MM.1S (cell line): ENCODE results near the gene PLTP.
"Not testable (repeated sequence)": the region's sequence is repeated elsewhere in the genome, so short reads cannot be mapped to it uniquely, and the experiment has no call there.

ENCODE experiments used
- DNase-seq: peaks from one replicate; pipeline ENCODE4 v3.0.0-alpha.2; 2015
- H2AFZ ChIP-seq: fragments of 300-600 bp; sonication (generic); 2 replicates; pipeline ENCODE4 v1.6.0; 2016; ENCODE audit warnings: antibody characterized with exemption, low read length
- H3F3A ChIP-seq: fragments of 300-600 bp; sonication (generic); 2 replicates; pipeline ENCODE4 v1.6.1; 2016; ENCODE audit warnings: mild to moderate bottlenecking, antibody characterized with exemption, low read length, moderate library complexity, mixed read lengths; ENCODE audit not compliant: insufficient read depth
- H3K27ac ChIP-seq: fragments of 300-600 bp; sonication (generic); 2 replicates; pipeline ENCODE4 v1.5.1; 2016; ENCODE audit warnings: mild to moderate bottlenecking, low read length
- H3K27me3 ChIP-seq: fragments of 300-600 bp; sonication (generic); replicated peaks from 2 replicates; pipeline ENCODE4 v1.6.0; 2016; ENCODE audit warnings: low read length; ENCODE audit not compliant: insufficient read depth
- H3K36me3 ChIP-seq: fragments of 300-600 bp; sonication (generic); replicated peaks from 2 replicates; pipeline ENCODE4 v1.6.1; 2016; ENCODE audit warnings: mild to moderate bottlenecking, low read length, mixed read lengths; ENCODE audit not compliant: insufficient read depth
- H3K4me1 ChIP-seq: fragments of 300-600 bp; sonication (generic); 2 replicates; pipeline ENCODE4 v1.6.1; 2016; ENCODE audit warnings: low read length, mixed read lengths
- H3K4me2 ChIP-seq: fragments of 300-600 bp; sonication (generic); 2 replicates; pipeline ENCODE4 v1.6.0; 2016; ENCODE audit warnings: low read depth, low read length
- H3K4me3 ChIP-seq: fragments of 300-600 bp; sonication (generic); 2 replicates; pipeline ENCODE4 v1.5.1; 2016; ENCODE audit warnings: low read length, mixed read lengths
- H3K79me2 ChIP-seq: fragments of 300-600 bp; sonication (generic); 2 replicates; pipeline ENCODE4 v1.6.1; 2016; ENCODE audit warnings: mixed run types, low read length, mixed read lengths
- H3K9ac ChIP-seq: fragments of 300-600 bp; sonication (generic); 2 replicates; pipeline ENCODE4 v1.6.1; 2016; ENCODE audit warnings: low read length, mixed read lengths
- H3K9me2 ChIP-seq: fragments of 300-600 bp; sonication (generic); replicated peaks from 2 replicates; pipeline ENCODE4 v1.6.1; 2016; ENCODE audit warnings: mild to moderate bottlenecking, low read length, mixed read lengths; ENCODE audit not compliant: insufficient read depth
- H3K9me3 ChIP-seq: fragments of 300-600 bp; sonication (generic); replicated peaks from 2 replicates; pipeline ENCODE4 v1.6.1; 2016; ENCODE audit warnings: mild to moderate bottlenecking, low read length, mixed read lengths; ENCODE audit not compliant: insufficient read depth
- H4K20me1 ChIP-seq: fragments of 300-600 bp; sonication (generic); 2 replicates; pipeline ENCODE4 v1.6.1; 2016; ENCODE audit warnings: mild to moderate bottlenecking, low read length, moderate library complexity, mixed read lengths; ENCODE audit not compliant: insufficient read depth
- EZH2 ChIP-seq: fragments of 300-600 bp; sonication (generic); optimal IDR thresholded peaks from 2 replicates; pipeline ENCODE3; 2017; ENCODE audit warnings: low read depth, mild to moderate bottlenecking, antibody characterized with exemption, low read length, mixed read lengths
- EZH2phosphoT487 ChIP-seq: fragments of 300-600 bp; sonication (generic); IDR thresholded peaks from 2 replicates; pipeline ENCODE4 v1.6.1; 2018; ENCODE audit warnings: antibody characterized with exemption, low read length
- TF ChIP-seq, protein P1 (sequence below): fragments of 300-600 bp; sonication (generic); IDR thresholded peaks from 2 replicates; pipeline ENCODE4 v1.5.1; 2016; ENCODE audit warnings: antibody characterized with exemption, low read length, mixed read lengths

The PLTP gene

DNA sequence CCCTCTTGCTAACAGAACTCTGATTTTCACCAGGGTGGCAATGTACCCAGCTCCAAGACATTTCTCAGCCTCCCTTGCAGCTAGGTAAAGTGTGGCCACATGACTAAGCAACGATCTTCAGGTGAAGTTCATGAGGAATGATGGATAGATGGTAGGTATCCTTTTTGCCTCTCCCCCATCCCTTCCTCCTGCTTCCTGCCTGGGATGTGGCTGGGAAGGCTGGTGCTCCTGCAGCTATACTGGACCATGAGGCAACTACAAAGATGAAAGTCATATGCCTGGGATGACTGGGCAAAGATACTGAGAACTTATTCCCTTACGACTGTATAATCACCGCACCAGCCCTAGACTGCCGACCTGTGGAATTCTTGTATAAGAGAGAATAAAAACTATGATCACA, 46.6 kb upstream of the PLTP start:
- H3K9me3 ChIP-seq, result no peaks in the 10 kb centered on the region
- H2AFZ ChIP-seq, result no peak overlapping the region
- H3K9me2 ChIP-seq, result no peaks in the 10 kb centered on the region
- H3K4me3 ChIP-seq, result no peak overlapping the region
- H3K79me2 ChIP-seq, result no peaks in the 10 kb centered on the region
- no peaks in the 10 kb centered on the region; the same call in 1 of the 2 replicates for H3K36me3 ChIP-seq
- no peaks in the 10 kb centered on the region for H4K20me1 ChIP-seq
- H3K4me2 ChIP-seq, result no peak overlapping the region
- no peak for DNase-seq
- no peak overlapping the region for H3K9ac ChIP-seq
- H3F3A ChIP-seq, result no peaks in the 10 kb centered on the region
- no peaks in the 10 kb centered on the region for H3K27me3 ChIP-seq
- no peak overlapping the region for H3K27ac ChIP-seq
- H3K4me1 ChIP-seq, result no peaks in the 10 kb centered on the region
- TF ChIP-seq EZH2, result no peak
- TF ChIP-seq, protein P1, sequence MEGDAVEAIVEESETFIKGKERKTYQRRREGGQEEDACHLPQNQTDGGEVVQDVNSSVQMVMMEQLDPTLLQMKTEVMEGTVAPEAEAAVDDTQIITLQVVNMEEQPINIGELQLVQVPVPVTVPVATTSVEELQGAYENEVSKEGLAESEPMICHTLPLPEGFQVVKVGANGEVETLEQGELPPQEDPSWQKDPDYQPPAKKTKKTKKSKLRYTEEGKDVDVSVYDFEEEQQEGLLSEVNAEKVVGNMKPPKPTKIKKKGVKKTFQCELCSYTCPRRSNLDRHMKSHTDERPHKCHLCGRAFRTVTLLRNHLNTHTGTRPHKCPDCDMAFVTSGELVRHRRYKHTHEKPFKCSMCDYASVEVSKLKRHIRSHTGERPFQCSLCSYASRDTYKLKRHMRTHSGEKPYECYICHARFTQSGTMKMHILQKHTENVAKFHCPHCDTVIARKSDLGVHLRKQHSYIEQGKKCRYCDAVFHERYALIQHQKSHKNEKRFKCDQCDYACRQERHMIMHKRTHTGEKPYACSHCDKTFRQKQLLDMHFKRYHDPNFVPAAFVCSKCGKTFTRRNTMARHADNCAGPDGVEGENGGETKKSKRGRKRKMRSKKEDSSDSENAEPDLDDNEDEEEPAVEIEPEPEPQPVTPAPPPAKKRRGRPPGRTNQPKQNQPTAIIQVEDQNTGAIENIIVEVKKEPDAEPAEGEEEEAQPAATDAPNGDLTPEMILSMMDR, result no peak

DNA sequence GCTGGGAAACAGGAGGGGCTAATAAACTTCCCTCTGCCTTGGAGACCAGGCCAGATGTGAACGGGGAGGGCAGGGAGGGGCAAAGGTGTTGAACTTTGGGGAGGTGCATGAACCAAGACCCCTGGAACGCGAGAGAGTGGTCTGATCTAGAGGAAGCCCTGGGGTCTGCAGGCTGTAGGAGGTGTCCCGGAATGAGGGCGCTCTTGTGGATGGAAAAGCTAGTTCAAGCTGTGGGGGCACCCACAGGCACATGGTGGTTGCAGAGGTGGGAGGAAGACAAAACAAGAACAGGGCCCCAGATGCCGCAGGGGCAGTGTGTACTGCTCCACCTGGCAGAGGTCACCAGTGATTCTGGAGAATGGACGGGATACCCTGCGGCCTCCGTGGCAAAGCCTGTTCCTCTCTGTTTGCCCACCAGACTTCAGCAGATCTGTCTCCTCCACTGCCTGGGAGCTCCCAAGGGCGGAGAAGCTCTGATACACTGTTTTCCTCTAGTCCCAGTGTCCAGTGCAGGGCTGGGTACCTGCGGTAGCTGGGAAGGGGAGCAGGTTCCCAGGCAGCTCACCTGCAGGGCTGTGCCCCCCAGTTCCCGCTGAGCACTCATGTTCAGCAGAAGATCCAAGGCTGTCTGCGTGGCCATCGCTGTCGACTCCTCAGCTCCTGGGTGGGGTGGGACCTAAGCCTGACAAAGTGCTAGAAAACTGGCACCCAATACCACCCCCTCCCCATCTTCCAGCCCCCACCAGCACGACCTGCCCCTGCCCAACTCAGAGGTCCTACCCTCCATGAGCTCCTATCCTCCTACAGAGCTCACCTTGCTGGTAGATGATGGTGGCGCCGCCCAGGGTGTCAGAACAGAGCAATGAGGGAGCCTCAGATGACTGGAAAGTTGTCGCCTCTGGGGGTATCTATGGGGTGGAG, 45.3 kb upstream of the PLTP start:
- Histone ChIP-seq H3K4me1 (no peaks in the 10 kb centered on the region), H3K79me2 (no peaks in the 10 kb centered on the region), H3K36me3 (no peaks in the 10 kb centered on the region; the same call in 1 of the 2 replicates), H4K20me1 (no peaks in the 10 kb centered on the region), H3K9me3 (no peaks in the 10 kb centered on the region), H3K9ac (no peak overlapping the region), H2AFZ (no peak overlapping the region), H3K27ac (no peak overlapping the region), H3K4me2 (no peak overlapping the region), H3K27me3 (no peaks in the 10 kb centered on the region), H3K4me3 (no peak overlapping the region), H3K9me2 (no peaks in the 10 kb centered on the region), H3F3A (no peaks in the 10 kb centered on the region)
- TF ChIP-seq, protein P1, result no peak
- TF ChIP-seq EZH2, result no peak
- TF ChIP-seq EZH2phosphoT487, result no peak
- DNase-seq, result no peak

DNA sequence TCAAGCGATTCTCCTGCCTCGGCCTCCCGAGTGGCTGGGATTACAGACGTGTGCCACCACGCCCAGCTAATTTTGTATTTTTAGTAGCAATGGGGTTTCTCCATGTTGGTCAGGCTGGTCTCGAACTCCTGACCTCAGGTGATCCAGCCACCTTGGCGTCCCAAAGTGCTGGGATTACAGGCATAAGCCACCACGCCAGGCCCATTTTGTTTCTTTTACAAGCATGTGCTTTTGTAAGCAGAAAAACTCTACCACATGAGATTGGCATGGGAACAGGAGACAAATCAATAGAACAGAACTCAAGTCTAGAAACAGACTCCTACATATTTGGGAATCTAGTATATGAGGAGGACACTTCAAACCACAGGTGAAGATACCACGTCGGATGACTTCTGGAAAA, 44.4 kb upstream of the PLTP start:
- H3K4me2 ChIP-seq, H3K27me3 ChIP-seq, H3F3A ChIP-seq, H3K4me1 ChIP-seq, H3K4me3 ChIP-seq, H3K27ac ChIP-seq, H2AFZ ChIP-seq, H4K20me1 ChIP-seq, H3K9me2 ChIP-seq, H3K9ac ChIP-seq, H3K36me3 ChIP-seq, H3K79me2 ChIP-seq, DNase-seq, H3K9me3 ChIP-seq: not testable (repeated sequence)

DNA sequence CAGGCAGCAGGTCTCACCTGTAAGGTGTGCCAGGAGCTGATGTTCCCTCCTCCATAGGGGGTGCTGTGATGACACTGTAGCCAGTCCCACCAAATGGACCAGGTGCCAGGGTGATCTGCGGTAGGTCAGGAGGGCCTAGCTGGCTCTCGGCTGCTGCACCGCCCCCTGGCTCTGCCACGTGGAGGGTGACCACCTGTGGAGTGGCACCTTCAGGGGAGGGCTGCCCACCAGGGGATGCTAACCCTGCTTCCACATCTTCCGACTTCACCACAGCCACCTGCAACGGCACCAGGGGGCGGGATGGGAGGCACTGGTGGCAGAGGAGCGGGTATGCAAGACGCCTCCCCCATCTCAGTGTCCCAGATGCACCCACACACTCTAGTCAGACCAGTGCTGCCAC, 41.7 kb upstream of the PLTP start:
- no peaks in the 10 kb centered on the region for H3K9me2 ChIP-seq
- H3F3A ChIP-seq, result no peaks in the 10 kb centered on the region
- no peak for TF ChIP-seq EZH2phosphoT487
- TF ChIP-seq, protein P1, result no peak
- TF ChIP-seq EZH2, result no peak
- H3K9me3 ChIP-seq, result no peaks in the 10 kb centered on the region
- H3K27ac ChIP-seq, result no peak overlapping the region
- no peak overlapping the region for H2AFZ ChIP-seq
- no peak for DNase-seq
- no peaks in the 10 kb centered on the region for H3K27me3 ChIP-seq
- H4K20me1 ChIP-seq, result no peaks in the 10 kb centered on the region
- no peak overlapping the region for H3K4me3 ChIP-seq
- H3K9ac ChIP-seq, result no peak overlapping the region
- no peaks in the 10 kb centered on the region; the same call in 1 of the 2 replicates for H3K36me3 ChIP-seq
- H3K79me2 ChIP-seq, result no peaks in the 10 kb centered on the region
- H3K4me2 ChIP-seq, result no peak overlapping the region
- H3K4me1 ChIP-seq, result no peaks in the 10 kb centered on the region
